IMR-90 (cell line): ENCODE data around the gene MCF2L2.

Source experiments
- BHLHE40 ChIP-seq: fragments of 150-350 bp; IDR thresholded peaks from 2 replicates; pipeline ENCODE4 v1.6.1; 2016; ENCODE audit warnings: mild to moderate bottlenecking, low read depth, low read length
- CEBPB ChIP-seq: IDR thresholded peaks from 2 replicates; pipeline ENCODE4 v1.6.1; 2012; ENCODE audit warnings: low read depth, low read length, improper control_type of control experiment
- CHD1 ChIP-seq: IDR thresholded peaks from 2 replicates; pipeline ENCODE4 v1.6.1; 2012; ENCODE audit warnings: low read depth, low read length, improper control_type of control experiment
- FOS ChIP-seq: fragments of 150-350 bp; IDR thresholded peaks from 2 replicates; pipeline ENCODE4 v1.6.1; 2016; ENCODE audit warnings: low read depth, low read length
- MAFK ChIP-seq: IDR thresholded peaks from 2 replicates; pipeline ENCODE4 v1.6.1; 2012; ENCODE audit warnings: low read depth, low read length, improper control_type of control experiment
- MXI1 ChIP-seq: IDR thresholded peaks from 2 replicates; pipeline ENCODE4 v1.6.1; 2012; ENCODE audit warnings: low read depth, mild to moderate bottlenecking, low read length, moderate library complexity, borderline replicate concordance
- POLR2A ChIP-seq: IDR thresholded peaks from 2 replicates; pipeline ENCODE4 v1.6.1; 2012; ENCODE audit warnings: mild to moderate bottlenecking, low read depth, low read length
- RAD21 ChIP-seq: IDR thresholded peaks from 2 replicates; pipeline ENCODE4 v1.6.1; 2012; ENCODE audit warnings: low read length, improper control_type of control experiment
- RCOR1 ChIP-seq: IDR thresholded peaks from 2 replicates; pipeline ENCODE4 v1.6.1; 2012; ENCODE audit warnings: mild to moderate bottlenecking, low read length, improper control_type of control experiment; ENCODE audit not compliant: insufficient replicate concordance
- RFX5 ChIP-seq: IDR thresholded peaks from 2 replicates; pipeline ENCODE4 v1.8.0; 2012; ENCODE audit warnings: low read depth, mild to moderate bottlenecking, low read length, moderate library complexity
- SMC3 ChIP-seq: fragments of 150-350 bp; IDR thresholded peaks from 2 replicates; pipeline ENCODE4 v1.6.1; 2016; ENCODE audit warnings: low read depth, mild to moderate bottlenecking, antibody characterized with exemption, low read length, moderate library complexity
- TF ChIP-seq, protein P1 (sequence below): conservative IDR thresholded peaks from 2 replicates; pipeline ENCODE4 v1.5.1; 2012; ENCODE audit warnings: mild to moderate bottlenecking, low read depth, low read length, improper control_type of control experiment
- TF ChIP-seq, protein P2 (sequence below): fragments of 150-350 bp; IDR thresholded peaks from 2 replicates; pipeline ENCODE4 v1.6.1; 2017; ENCODE audit warnings: mild to moderate bottlenecking, antibody characterized with exemption, low read length, low read depth

DNA sequence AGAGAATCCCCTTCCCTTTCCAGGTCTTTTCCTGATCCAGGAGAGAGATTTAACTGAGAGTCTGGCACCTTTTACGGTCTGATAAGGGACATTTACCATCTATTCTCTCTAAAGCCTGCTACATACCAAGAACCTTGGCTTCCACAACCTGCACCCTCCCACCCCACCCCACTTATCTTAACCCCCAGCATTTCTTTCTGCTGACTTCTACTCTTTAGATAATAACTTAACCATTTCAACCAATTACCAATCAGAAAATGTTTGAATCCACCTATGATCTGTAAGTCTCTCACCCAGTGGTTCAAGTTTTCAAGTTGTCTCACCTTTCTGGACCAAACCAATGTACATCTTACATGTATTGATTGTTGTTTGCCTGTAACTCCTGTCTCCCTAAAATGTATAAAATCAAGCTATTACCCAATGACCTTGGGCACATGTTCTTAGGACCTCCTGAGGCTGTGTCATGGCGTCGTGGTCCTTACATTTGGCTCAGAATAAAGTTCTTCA, 74.0 kb downstream of the MCF2L2 start:
- TF ChIP-seq POLR2A (no peak), SMC3 (no peak), CHD1 (no peak), RAD21 (no peak), RFX5 (no peak), BHLHE40 (no peak), MXI1 (no peak), FOS (no peak), MAFK (no peak), CEBPB (no peak), RCOR1 (no peak)
- TF ChIP-seq, protein P1, sequence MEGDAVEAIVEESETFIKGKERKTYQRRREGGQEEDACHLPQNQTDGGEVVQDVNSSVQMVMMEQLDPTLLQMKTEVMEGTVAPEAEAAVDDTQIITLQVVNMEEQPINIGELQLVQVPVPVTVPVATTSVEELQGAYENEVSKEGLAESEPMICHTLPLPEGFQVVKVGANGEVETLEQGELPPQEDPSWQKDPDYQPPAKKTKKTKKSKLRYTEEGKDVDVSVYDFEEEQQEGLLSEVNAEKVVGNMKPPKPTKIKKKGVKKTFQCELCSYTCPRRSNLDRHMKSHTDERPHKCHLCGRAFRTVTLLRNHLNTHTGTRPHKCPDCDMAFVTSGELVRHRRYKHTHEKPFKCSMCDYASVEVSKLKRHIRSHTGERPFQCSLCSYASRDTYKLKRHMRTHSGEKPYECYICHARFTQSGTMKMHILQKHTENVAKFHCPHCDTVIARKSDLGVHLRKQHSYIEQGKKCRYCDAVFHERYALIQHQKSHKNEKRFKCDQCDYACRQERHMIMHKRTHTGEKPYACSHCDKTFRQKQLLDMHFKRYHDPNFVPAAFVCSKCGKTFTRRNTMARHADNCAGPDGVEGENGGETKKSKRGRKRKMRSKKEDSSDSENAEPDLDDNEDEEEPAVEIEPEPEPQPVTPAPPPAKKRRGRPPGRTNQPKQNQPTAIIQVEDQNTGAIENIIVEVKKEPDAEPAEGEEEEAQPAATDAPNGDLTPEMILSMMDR = no peak
- TF ChIP-seq, protein P2, sequence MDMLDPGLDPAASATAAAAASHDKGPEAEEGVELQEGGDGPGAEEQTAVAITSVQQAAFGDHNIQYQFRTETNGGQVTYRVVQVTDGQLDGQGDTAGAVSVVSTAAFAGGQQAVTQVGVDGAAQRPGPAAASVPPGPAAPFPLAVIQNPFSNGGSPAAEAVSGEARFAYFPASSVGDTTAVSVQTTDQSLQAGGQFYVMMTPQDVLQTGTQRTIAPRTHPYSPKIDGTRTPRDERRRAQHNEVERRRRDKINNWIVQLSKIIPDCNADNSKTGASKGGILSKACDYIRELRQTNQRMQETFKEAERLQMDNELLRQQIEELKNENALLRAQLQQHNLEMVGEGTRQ = no peak
